ENCODE results near the gene NBPF1. TPM values are rescaled to one million over a fixed set of nuclear protein-coding genes. Genes with fewer than 3 reads are reported as not detected.
A peak's percentile ranks its signal among the peaks of the same experiment; 100 is the strongest.
"Not testable (repeated sequence)": the region's sequence is repeated elsewhere in the genome, so short reads cannot be mapped to it uniquely, and the experiment has no call there.

Gene NBPF1
- total RNA-seq, 1 experiment from 2014 or later, result 27.7 TPM

- H3K9me3 ChIP-seq (ENCODE audit: control insufficient read depth, low read depth, low read length); H4K91ac ChIP-seq (ENCODE audit: insufficient read length, low read depth, low read length); H3K27me3 ChIP-seq (ENCODE audit: insufficient read depth, low read length); H3K23ac ChIP-seq (ENCODE audit: insufficient read length, low read depth, low read length); H2BK20ac ChIP-seq (ENCODE audit: low read depth, low read length, poor library complexity, severe bottlenecking); H3K14ac ChIP-seq (ENCODE audit: insufficient read depth, low read length); H3K79me2 ChIP-seq (ENCODE audit: insufficient read depth, low read length); H3K56ac ChIP-seq (ENCODE audit: insufficient read length, low read depth, low read length); H3K27ac Mint-ChIP-seq; H4K8ac ChIP-seq (replicated peaks; ENCODE audit: insufficient read length, low read depth, low read length); H3K4me1 Mint-ChIP-seq; H3K4me2 ChIP-seq (ENCODE audit: insufficient read depth, insufficient read length, low read length); H2BK5ac ChIP-seq (ENCODE audit: insufficient read length, low read length); H3T11ph ChIP-seq (ENCODE audit: low read length); H4K20me1 ChIP-seq (ENCODE audit: control insufficient read depth, insufficient read depth, insufficient read length); DNase-seq; H3K9me3 Mint-ChIP-seq; H2AFZ ChIP-seq (ENCODE audit: low read length); H3K36me3 Mint-ChIP-seq (ENCODE audit: insufficient read depth in 1 of 3, low read depth in 3 of 3); H2BK12ac ChIP-seq (ENCODE audit: insufficient read length, low read depth, low read length); H3K27ac ChIP-seq (ENCODE audit: insufficient read length, low read depth, low read length); H3K4ac ChIP-seq (ENCODE audit: low read depth, low read length); H2BK15ac ChIP-seq (ENCODE audit: low read depth, low read length); H2BK120ac ChIP-seq (ENCODE audit: low read depth, low read length, poor library complexity, severe bottlenecking); H3K9ac ChIP-seq (ENCODE audit: extremely low read depth, insufficient read length, low read length); H2AK5ac ChIP-seq (ENCODE audit: insufficient read length, low read length); H3K18ac ChIP-seq (ENCODE audit: insufficient read length, low read depth, low read length); H3K4me1 ChIP-seq (ENCODE audit: insufficient read depth, low read length); H3K79me1 ChIP-seq (ENCODE audit: insufficient read depth, low read depth, low read length, poor library complexity, severe bottlenecking); H4K5ac ChIP-seq (ENCODE audit: insufficient read length, low read depth, low read length): not testable (repeated sequence)
- Mint-ChIP-seq H3K4me3 (peak overlapping the region in 1 of 2 experiments; percentile 41; a peak in 3 of 5 replicates), H3K27me3 (ENCODE audit: low read depth) (peaks cover 23% of the 10 kb centered on the region)
- WGBS (ENCODE audit: extremely low coverage, insufficient read length, low lambda C conversion rate), result no CpG with 5 or more reads among the region's 17 CpGs
- H3K23me2 ChIP-seq (ENCODE audit: insufficient read length, low read depth, low read length, poor library complexity, severe bottlenecking), result peaks cover 14% of the 10 kb centered on the region
Observed at GRCh38 chr1:16646716-16647115, 33.4 kb upstream of the NBPF1 start.

GRCh38 chr1:16646061-16646664, 32.8 kb upstream of the NBPF1 start:
- H3K79me1 ChIP-seq (ENCODE audit: insufficient read depth, low read depth, low read length, poor library complexity, severe bottlenecking); H2BK12ac ChIP-seq (ENCODE audit: insufficient read length, low read depth, low read length); H2BK120ac ChIP-seq (ENCODE audit: low read depth, low read length, poor library complexity, severe bottlenecking); H2AFZ ChIP-seq (ENCODE audit: low read length); H3K23ac ChIP-seq (ENCODE audit: insufficient read length, low read depth, low read length); H3K27ac ChIP-seq (ENCODE audit: insufficient read length, low read depth, low read length); H3K4me2 ChIP-seq (ENCODE audit: insufficient read depth, insufficient read length, low read length); H2BK5ac ChIP-seq (ENCODE audit: insufficient read length, low read length); H3K4ac ChIP-seq (ENCODE audit: low read depth, low read length); H2BK15ac ChIP-seq (ENCODE audit: low read depth, low read length); H3K56ac ChIP-seq (ENCODE audit: insufficient read length, low read depth, low read length); H3K9me3 ChIP-seq (ENCODE audit: control insufficient read depth, low read depth, low read length); H3K14ac ChIP-seq (ENCODE audit: insufficient read depth, low read length); H4K20me1 ChIP-seq (ENCODE audit: control insufficient read depth, insufficient read depth, insufficient read length); H4K91ac ChIP-seq (ENCODE audit: insufficient read length, low read depth, low read length); H3K18ac ChIP-seq (ENCODE audit: insufficient read length, low read depth, low read length); H3T11ph ChIP-seq (ENCODE audit: low read length); H4K8ac ChIP-seq (replicated peaks; ENCODE audit: insufficient read length, low read depth, low read length); H2AK5ac ChIP-seq (ENCODE audit: insufficient read length, low read length); H4K5ac ChIP-seq (ENCODE audit: insufficient read length, low read depth, low read length); H2BK20ac ChIP-seq (ENCODE audit: low read depth, low read length, poor library complexity, severe bottlenecking); H3K27me3 ChIP-seq (ENCODE audit: insufficient read depth, low read length); H3K9me3 Mint-ChIP-seq; H3K9ac ChIP-seq (ENCODE audit: extremely low read depth, insufficient read length, low read length); H3K4me1 Mint-ChIP-seq; H3K27ac Mint-ChIP-seq; H3K4me1 ChIP-seq (ENCODE audit: insufficient read depth, low read length); H3K79me2 ChIP-seq (ENCODE audit: insufficient read depth, low read length); H3K36me3 Mint-ChIP-seq (ENCODE audit: insufficient read depth in 1 of 3, low read depth in 3 of 3): not testable (repeated sequence)
- DNase-seq, result peak; percentile 32
- Mint-ChIP-seq H3K27me3 (ENCODE audit: low read depth) (peaks cover 23% of the 10 kb centered on the region), H3K4me3 (peak overlapping the region; percentile 34 to 41; a peak in 4 of 5 replicates)
- peaks cover 14% of the 10 kb centered on the region for H3K23me2 ChIP-seq (ENCODE audit: insufficient read length, low read depth, low read length, poor library complexity, severe bottlenecking)
- WGBS (ENCODE audit: extremely low coverage, insufficient read length, low lambda C conversion rate), result no CpG with 5 or more reads among the region's 15 CpGs
